ENCODE results near the gene LRRC74A.

The LRRC74A gene

GRCh38 chr14:76826122-76826521, at the start of gene LRRC74A:
TSS of gene LRRC74A (plus strand) at chr14:76826408. CDS start at chr14:76826698, 290 bp downstream.
- no peak within 1 kb of the TSS for H3K4me3 ChIP-seq (replicated peaks; ENCODE audit: low read depth, low read length)
- DNase-seq (ENCODE audit: extremely low read depth, low read depth): no peak
- no peak for TF ChIP-seq CTCF (IDR thresholded peaks at IDR 0.05; ENCODE audit: low read depth, low read length, missing control alignments)

- no peak overlapping the region for H3K4me3 ChIP-seq (replicated peaks; ENCODE audit: low read depth, low read length)
- no peak for DNase-seq (ENCODE audit: extremely low read depth, low read depth)
- TF ChIP-seq CTCF (IDR thresholded peaks at IDR 0.05; ENCODE audit: low read depth, low read length, missing control alignments): no peak
Observed at GRCh38 chr14:76776428-76777251, 49.6 kb upstream of the LRRC74A start.

- no peak overlapping the region for H3K4me3 ChIP-seq (replicated peaks; ENCODE audit: low read depth, low read length)
- no peak for TF ChIP-seq CTCF (IDR thresholded peaks at IDR 0.05; ENCODE audit: low read depth, low read length, missing control alignments)
- DNase-seq (ENCODE audit: extremely low read depth, low read depth): no peak
Observed at GRCh38 chr14:76777721-76778120, 48.5 kb upstream of the LRRC74A start.

- DNase-seq (ENCODE audit: extremely low read depth, low read depth): no peak
- no peak overlapping the region for H3K4me3 ChIP-seq (replicated peaks; ENCODE audit: low read depth, low read length)
- TF ChIP-seq CTCF (IDR thresholded peaks at IDR 0.05; ENCODE audit: low read depth, low read length, missing control alignments): no peak
Observed at GRCh38 chr14:76778546-76779215, 47.5 kb upstream of the LRRC74A start.

- no peak for TF ChIP-seq CTCF (IDR thresholded peaks at IDR 0.05; ENCODE audit: low read depth, low read length, missing control alignments)
- DNase-seq (ENCODE audit: extremely low read depth, low read depth): no peak
- no peak overlapping the region for H3K4me3 ChIP-seq (replicated peaks; ENCODE audit: low read depth, low read length)
Observed at GRCh38 chr14:76779221-76780057, 46.8 kb upstream of the LRRC74A start.

- no peak for TF ChIP-seq CTCF (IDR thresholded peaks at IDR 0.05; ENCODE audit: low read depth, low read length, missing control alignments)
- H3K4me3 ChIP-seq (replicated peaks; ENCODE audit: low read depth, low read length): no peak overlapping the region
- DNase-seq (ENCODE audit: extremely low read depth, low read depth): no peak
Observed at GRCh38 chr14:76780058-76780345, 46.2 kb upstream of the LRRC74A start.
